Natural killer cell treated with Interleukin-12 subunit alpha and Interleukin-12 subunit beta and Interleukin-15 and Interleukin-18, amount 100 ng/mL, for 72 hours (primary cell): ENCODE data around the gene PTPN3. TPM values are rescaled to one million over a fixed set of nuclear protein-coding genes. Genes with fewer than 3 reads are reported as not detected.

Source experiments
- ATAC-seq, 2 donors: fragments of 150-1000 bp; cut with Tn5 transposase in 1 of 2; sonication (Bioruptor Pico), chemical (Tn5 transposase) in 1 of 2; 2 replicates each; pipeline ENCODE4 v1.10.0; 2021
- DNase-seq: peaks from one replicate; pipeline ENCODE4 v3.0.0; 2022; ENCODE audit warnings: low spot score
- H3K27ac Mint-ChIP-seq, 2 donors: 1 replicate in 1 of 2; 2 replicates in 1 of 2; pipeline ENCODE4 v1.8.0; 2022; ENCODE audit warnings: mixed read lengths in 2 of 2, mild to moderate bottlenecking in 1 of 2, moderate library complexity in 1 of 2
- H3K27me3 Mint-ChIP-seq, 2 donors: 1 replicate in 1 of 2; 2 replicates in 1 of 2; pipeline ENCODE4 v1.8.0; 2022; ENCODE audit warnings: mixed read lengths in 2 of 2
- H3K36me3 Mint-ChIP-seq: one replicate; pipeline ENCODE4 v1.8.0; 2022; ENCODE audit warnings: mixed read lengths
- H3K4me1 Mint-ChIP-seq, 2 donors: 1 replicate in 1 of 2; 2 replicates in 1 of 2; pipeline ENCODE4 v1.8.0; 2022; ENCODE audit warnings: low read depth in 2 of 2, mixed read lengths in 2 of 2, mild to moderate bottlenecking in 1 of 2
- H3K4me3 Mint-ChIP-seq: one replicate; pipeline ENCODE4 v1.8.0; 2022; ENCODE audit warnings: mixed read lengths
- H3K9me3 Mint-ChIP-seq: 2 replicates; pipeline ENCODE4 v1.8.0; 2022; ENCODE audit warnings: mixed read lengths
- total RNA-seq, 2 donors: library from RNA; stranded (reverse); gene quantifications; one replicate each; pipeline ENCODE4 v1.2.3, GENCODE V29; 2022

Gene PTPN3
- total RNA-seq, 2 donors from 2014 or later: 0.12 to 0.81 TPM

GRCh38 chr9:109496841-109497225, 1.3 kb downstream of the PTPN3 start:
- no peak overlapping the region for H3K4me3 Mint-ChIP-seq
- H3K36me3 Mint-ChIP-seq: peaks cover 8% of the 10 kb centered on the region
- H3K27me3 Mint-ChIP-seq: peaks cover 29 to 43% of the 10 kb centered on the region in 2 donors
- H3K9me3 Mint-ChIP-seq: no peaks in the 10 kb centered on the region
- DNase-seq (no peak), ATAC-seq (no peak)
- H3K4me1 Mint-ChIP-seq: peaks cover 0 to 6% of the 10 kb centered on the region in 2 donors
- no peak overlapping the region for H3K27ac Mint-ChIP-seq

GRCh38 chr9:109496218-109496617, 1.9 kb downstream of the PTPN3 start:
- H3K36me3 Mint-ChIP-seq: peaks cover 8% of the 10 kb centered on the region
- H3K27ac Mint-ChIP-seq: no peak overlapping the region
- H3K9me3 Mint-ChIP-seq: no peaks in the 10 kb centered on the region
- H3K4me1 Mint-ChIP-seq: peaks cover 0 to 6% of the 10 kb centered on the region in 2 donors
- no peak overlapping the region for H3K4me3 Mint-ChIP-seq
- H3K27me3 Mint-ChIP-seq: peaks cover 22 to 40% of the 10 kb centered on the region in 2 donors
- DNase-seq (no peak), ATAC-seq (no peak)

GRCh38 chr9:109493648-109494047, 4.5 kb downstream of the PTPN3 start:
- no peaks in the 10 kb centered on the region for H3K9me3 Mint-ChIP-seq
- H3K4me3 Mint-ChIP-seq: no peak overlapping the region
- H3K27ac Mint-ChIP-seq: no peak overlapping the region
- H3K36me3 Mint-ChIP-seq: peaks cover 2% of the 10 kb centered on the region
- H3K4me1 Mint-ChIP-seq: peaks cover 0 to 2% of the 10 kb centered on the region in 2 donors
- H3K27me3 Mint-ChIP-seq: peaks cover 4 to 24% of the 10 kb centered on the region in 2 donors
- ATAC-seq (no peak), DNase-seq (no peak)

- Mint-ChIP-seq H3K36me3 (no peaks in the 10 kb centered on the region), H3K4me1 (no peaks in the 10 kb centered on the region), H3K9me3 (no peaks in the 10 kb centered on the region), H3K27ac (no peak overlapping the region), H3K4me3 (no peak overlapping the region), H3K27me3 (peaks cover 7 to 21% of the 10 kb centered on the region in 2 donors)
- ATAC-seq (no peak), DNase-seq (no peak)
These were observed 6.5 kb downstream of the PTPN3 start for GRCh38 chr9:109491590-109491989.

- H3K27ac Mint-ChIP-seq: no peak overlapping the region
- no peaks in the 10 kb centered on the region for H3K36me3 Mint-ChIP-seq
- no peaks in the 10 kb centered on the region for H3K9me3 Mint-ChIP-seq
- peaks cover 7 to 19% of the 10 kb centered on the region in 2 donors for H3K27me3 Mint-ChIP-seq
- H3K4me1 Mint-ChIP-seq: no peaks in the 10 kb centered on the region
- DNase-seq (no peak), ATAC-seq (no peak)
- no peak overlapping the region for H3K4me3 Mint-ChIP-seq
These were observed 9.2 kb downstream of the PTPN3 start for GRCh38 chr9:109488791-109489492.

- H3K27ac Mint-ChIP-seq: no peak overlapping the region
- no peak overlapping the region for H3K4me3 Mint-ChIP-seq
- peaks cover 7 to 15% of the 10 kb centered on the region in 2 donors for H3K27me3 Mint-ChIP-seq
- H3K36me3 Mint-ChIP-seq: no peaks in the 10 kb centered on the region
- H3K9me3 Mint-ChIP-seq: no peaks in the 10 kb centered on the region
- DNase-seq (no peak), ATAC-seq (no peak)
- no peaks in the 10 kb centered on the region for H3K4me1 Mint-ChIP-seq
These were observed 9.8 kb downstream of the PTPN3 start for GRCh38 chr9:109488351-109488750.

GRCh38 chr9:109487247-109487646, 10.9 kb downstream of the PTPN3 start:
- ATAC-seq (no peak), DNase-seq (no peak)
- no peaks in the 10 kb centered on the region for H3K9me3 Mint-ChIP-seq
- peaks cover 13 to 19% of the 10 kb centered on the region in 2 donors for H3K27me3 Mint-ChIP-seq
- H3K4me1 Mint-ChIP-seq: no peaks in the 10 kb centered on the region
- H3K4me3 Mint-ChIP-seq: no peak overlapping the region
- no peak overlapping the region for H3K27ac Mint-ChIP-seq
- H3K36me3 Mint-ChIP-seq: no peaks in the 10 kb centered on the region

- H3K4me1 Mint-ChIP-seq: no peaks in the 10 kb centered on the region
- H3K9me3 Mint-ChIP-seq: no peaks in the 10 kb centered on the region
- H3K36me3 Mint-ChIP-seq: no peaks in the 10 kb centered on the region
- no peak overlapping the region for H3K27ac Mint-ChIP-seq
- no peak overlapping the region for H3K4me3 Mint-ChIP-seq
- DNase-seq (no peak), ATAC-seq (peak; percentile 21 to 24)
- H3K27me3 Mint-ChIP-seq: peaks cover 13 to 26% of the 10 kb centered on the region in 2 donors
These were observed 14.2 kb downstream of the PTPN3 start for GRCh38 chr9:109483744-109484429.

- DNase-seq (no peak), ATAC-seq (no peak)
- H3K27me3 Mint-ChIP-seq: peaks cover 13 to 35% of the 10 kb centered on the region in 2 donors
- H3K27ac Mint-ChIP-seq: no peak overlapping the region
- H3K9me3 Mint-ChIP-seq: no peaks in the 10 kb centered on the region
- no peaks in the 10 kb centered on the region for H3K36me3 Mint-ChIP-seq
- no peaks in the 10 kb centered on the region for H3K4me1 Mint-ChIP-seq
- H3K4me3 Mint-ChIP-seq: no peak overlapping the region
These were observed 15.7 kb downstream of the PTPN3 start for GRCh38 chr9:109482391-109482916.

GRCh38 chr9:109481856-109482255, 16.3 kb downstream of the PTPN3 start:
- Mint-ChIP-seq H3K27ac (no peak overlapping the region), H3K9me3 (no peaks in the 10 kb centered on the region)

GRCh38 chr9:109479822-109480221, 18.3 kb downstream of the PTPN3 start:
- no peak overlapping the region for H3K27ac Mint-ChIP-seq
- DNase-seq (no peak), ATAC-seq (no peak)
- no peaks in the 10 kb centered on the region for H3K9me3 Mint-ChIP-seq
- H3K4me3 Mint-ChIP-seq: no peak overlapping the region
- H3K4me1 Mint-ChIP-seq: no peaks in the 10 kb centered on the region
- peaks cover 6 to 24% of the 10 kb centered on the region in 2 donors for H3K27me3 Mint-ChIP-seq
- H3K36me3 Mint-ChIP-seq: no peaks in the 10 kb centered on the region

More at GRCh38 chr9:109481856-109482255, 16.3 kb downstream of the PTPN3 start:
- Mint-ChIP-seq H3K4me3 (no peak overlapping the region), H3K4me1 (no peaks in the 10 kb centered on the region), H3K27me3 (peaks cover 9 to 33% of the 10 kb centered on the region in 2 donors), H3K36me3 (no peaks in the 10 kb centered on the region)
- no peak for ATAC-seq
- no peak for DNase-seq

- DNase-seq: no peak
- Mint-ChIP-seq H3K4me1 (no peaks in the 10 kb centered on the region), H3K4me3 (no peak overlapping the region), H3K27me3 (peaks cover 9 to 29% of the 10 kb centered on the region in 2 donors), H3K36me3 (no peaks in the 10 kb centered on the region), H3K9me3 (no peaks in the 10 kb centered on the region), H3K27ac (no peak overlapping the region)
- no peak for ATAC-seq
These were observed 19.3 kb downstream of the PTPN3 start for GRCh38 chr9:109478665-109479380.

GRCh38 chr9:109478051-109478563, 20.0 kb downstream of the PTPN3 start:
- H3K4me3 Mint-ChIP-seq: no peak overlapping the region
- DNase-seq (no peak), ATAC-seq (no peak)
- no peaks in the 10 kb centered on the region for H3K36me3 Mint-ChIP-seq
- H3K27ac Mint-ChIP-seq: no peak overlapping the region
- H3K4me1 Mint-ChIP-seq: no peaks in the 10 kb centered on the region
- no peaks in the 10 kb centered on the region for H3K9me3 Mint-ChIP-seq
- peaks cover 16 to 29% of the 10 kb centered on the region in 2 donors for H3K27me3 Mint-ChIP-seq
